ENCODE results near the gene TRMT10C.
"Not testable (repeated sequence)": the region's sequence is repeated elsewhere in the genome, so short reads cannot be mapped to it uniquely, and the experiment has no call there.

The TRMT10C gene

GRCh38 chr3:101542957-101543356, 18.7 kb upstream of the TRMT10C start:
- no peak for DNase-seq (ENCODE audit: low spot score)
- no peak overlapping the region for H3K27ac ChIP-seq
- TF ChIP-seq CTCF (conservative IDR thresholded peaks at IDR 0.05; ENCODE audit: low read depth) = no peak
- ChIA-PET CTCF (interaction anchor here (0.6 kb wide), 1 partner anchor 260 kb away, joined by 3 read pairs; no protein-coding TSS in a partner anchor), POLR2A (ENCODE audit: low non-redundant PET) (no interaction called here)

GRCh38 chr3:101544161-101544850, 17.4 kb upstream of the TRMT10C start:
- no peak overlapping the region for H3K27ac ChIP-seq
- DNase-seq (ENCODE audit: low spot score) = no peak
- CTCF ChIA-PET = interaction anchor here (0.7 kb wide), 1 partner anchor 160 kb away, joined by 3 read pairs; no protein-coding TSS in a partner anchor
- POLR2A ChIA-PET (ENCODE audit: low non-redundant PET) = no interaction called here
- 0 out of 2 replicates have a peak, but pooled peaks have one; percentile 12 for TF ChIP-seq CTCF (conservative IDR thresholded peaks at IDR 0.05; ENCODE audit: low read depth)

GRCh38 chr3:101548527-101549105, 13.1 kb upstream of the TRMT10C start:
- CTCF ChIA-PET = interaction anchor here (0.6 kb wide), 1 partner anchor 22 kb away, joined by 3 read pairs; no protein-coding TSS in a partner anchor
- POLR2A ChIA-PET (ENCODE audit: low non-redundant PET) = no interaction called here
- DNase-seq (ENCODE audit: low spot score) = no peak
- no peak overlapping the region for H3K27ac ChIP-seq
- TF ChIP-seq CTCF (conservative IDR thresholded peaks at IDR 0.05; ENCODE audit: low read depth) = no peak

- ChIA-PET POLR2A (ENCODE audit: low non-redundant PET) (no interaction called here), CTCF (no interaction called here)
- no peak for DNase-seq (ENCODE audit: low spot score)
- no peak overlapping the region for H3K27ac ChIP-seq
- no peak for TF ChIP-seq CTCF (conservative IDR thresholded peaks at IDR 0.05; ENCODE audit: low read depth)
Measured at GRCh38 chr3:101549473-101549872, 12.2 kb upstream of the TRMT10C start.

GRCh38 chr3:101551359-101552081, 10.1 kb upstream of the TRMT10C start:
- DNase-seq (ENCODE audit: low spot score); POLR2A ChIA-PET (ENCODE audit: low non-redundant PET); H3K27ac ChIP-seq; CTCF ChIA-PET: not testable (repeated sequence)

- DNase-seq (ENCODE audit: low spot score); POLR2A ChIA-PET (ENCODE audit: low non-redundant PET); CTCF ChIA-PET; H3K27ac ChIP-seq: not testable (repeated sequence)
Measured at GRCh38 chr3:101553381-101553780, 8.3 kb upstream of the TRMT10C start.

GRCh38 chr3:101556064-101556463, 5.6 kb upstream of the TRMT10C start:
- TF ChIP-seq CTCF (conservative IDR thresholded peaks at IDR 0.05; ENCODE audit: low read depth) = no peak
- H3K27ac ChIP-seq = no peak overlapping the region
- DNase-seq (ENCODE audit: low spot score) = no peak
- CTCF ChIA-PET = interaction anchor here (0.6 kb wide), 1 partner anchor 38 kb away, joined by 5 read pairs; no protein-coding TSS in a partner anchor
- POLR2A ChIA-PET (ENCODE audit: low non-redundant PET) = interaction anchor here (0.6 kb wide), 1 partner anchor 8 kb away, joined by 3 read pairs; no protein-coding TSS in a partner anchor
